ENCODE measurements around the gene PFKFB3. TPM values are rescaled to one million over a fixed set of nuclear protein-coding genes. Genes with fewer than 3 reads are reported as not detected.

The PFKFB3 gene
- total and polyA plus RNA-seq, 2 experiments from 2014 or later, result 14.5 to 23.7 TPM

DNA sequence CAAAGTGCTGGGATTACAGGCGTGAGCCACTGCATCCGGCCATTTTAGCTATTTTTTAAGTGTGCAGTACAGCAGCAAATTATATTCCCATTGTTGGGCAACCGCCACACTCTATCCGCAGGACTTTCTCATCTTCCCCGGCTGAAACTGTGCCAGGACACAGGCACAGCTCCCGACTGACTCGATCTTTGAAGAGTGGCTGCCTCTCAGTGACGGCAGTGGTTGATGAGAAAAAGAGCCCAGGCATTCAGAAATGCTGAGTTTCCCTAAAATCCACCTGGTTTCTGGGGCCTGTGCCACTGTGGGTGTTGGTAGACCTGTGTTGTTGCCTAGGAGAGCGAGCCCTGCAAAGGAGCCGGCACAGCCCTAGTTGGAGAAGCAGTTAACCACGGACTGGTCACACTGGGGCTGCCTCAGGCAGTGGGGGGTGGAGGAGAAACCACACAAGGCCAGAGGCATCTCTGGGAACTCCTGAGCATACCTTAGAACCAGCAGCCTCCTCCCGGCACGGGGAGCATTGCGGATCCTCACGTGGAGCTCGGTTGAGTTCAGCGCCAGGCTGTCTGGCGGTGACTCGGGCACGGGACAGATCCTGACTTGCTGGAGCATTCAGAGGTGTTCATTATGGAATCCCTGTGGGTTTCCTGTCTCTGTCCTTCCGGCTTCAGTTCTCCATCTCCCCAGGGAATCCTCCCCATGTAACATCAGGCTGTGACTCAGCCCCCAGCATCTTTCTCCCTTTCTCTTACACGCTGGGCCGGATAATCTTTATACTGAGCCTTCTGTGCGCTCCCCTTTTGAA lies 16.2 kb downstream of the PFKFB3 start:
- H3K36me3 ChIP-seq (ENCODE audit: low read depth), result peaks cover 55% of the 10 kb centered on the region; the same call in 1 of the 2 replicates
- no peaks in the 10 kb centered on the region for H3K9me3 ChIP-seq (ENCODE audit: low read depth)
- in situ Hi-C loops (cut with MboI), result no loop called here
- no peak overlapping the region for H3K4me3 ChIP-seq
- peaks cover 9% of the 10 kb centered on the region for H3F3A ChIP-seq (ENCODE audit: insufficient read depth)
- peak; percentile 92 for DNase-seq
- H2AFZ ChIP-seq, result no peak overlapping the region
- WGBS, 2 experiments (ENCODE audit: low coverage in 1 of 2, low lambda C conversion rate in 2 of 2, missing lambda C conversion rate in 2 of 2), result 72 to 80% methylated on average over 24 of the region's 24 CpGs
- no peaks in the 10 kb centered on the region for H3K27me3 ChIP-seq (replicated peaks; ENCODE audit: insufficient read depth)
- no peak overlapping the region for H3K9ac ChIP-seq
- peak overlapping the region; percentile 65 for H3K27ac ChIP-seq
- H4K20me1 ChIP-seq (ENCODE audit: insufficient read depth), result no peaks in the 10 kb centered on the region
- peaks cover 9% of the 10 kb centered on the region for H3K79me2 ChIP-seq (ENCODE audit: insufficient read depth)
- no peaks in the 10 kb centered on the region for H3K9me2 ChIP-seq (ENCODE audit: insufficient read depth)
- TF ChIP-seq EZH2phosphoT487 (IDR thresholded peaks at IDR 0.05; ENCODE audit: insufficient read depth, low read depth) (no peak), EZH2 (IDR thresholded peaks at IDR 0.05; ENCODE audit: insufficient read depth, poor library complexity, severe bottlenecking) (no peak)
- H3K4me1 ChIP-seq (ENCODE audit: insufficient read depth), result peaks cover 10% of the 10 kb centered on the region
- H3K4me2 ChIP-seq (ENCODE audit: unreplicated experiment), result no peak overlapping the region

DNA sequence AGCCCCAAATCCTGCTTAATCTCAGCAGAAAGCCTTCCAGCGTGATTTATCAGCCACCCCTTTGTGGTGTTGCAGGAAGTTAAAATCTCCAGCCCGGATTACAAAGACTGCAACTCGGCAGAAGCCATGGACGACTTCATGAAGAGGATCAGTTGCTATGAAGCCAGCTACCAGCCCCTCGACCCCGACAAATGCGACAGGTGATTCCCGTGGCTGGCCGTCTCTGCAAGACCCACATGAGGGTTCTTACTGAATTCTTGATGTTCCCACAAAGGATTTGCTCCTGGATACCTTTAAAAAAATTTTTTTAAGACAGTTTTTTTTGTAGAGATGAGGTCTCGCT lies 16.7 kb downstream of the PFKFB3 start:
- H3K4me2 ChIP-seq (ENCODE audit: unreplicated experiment), result no peak overlapping the region
- no peaks in the 10 kb centered on the region for H4K20me1 ChIP-seq (ENCODE audit: insufficient read depth)

DNA sequence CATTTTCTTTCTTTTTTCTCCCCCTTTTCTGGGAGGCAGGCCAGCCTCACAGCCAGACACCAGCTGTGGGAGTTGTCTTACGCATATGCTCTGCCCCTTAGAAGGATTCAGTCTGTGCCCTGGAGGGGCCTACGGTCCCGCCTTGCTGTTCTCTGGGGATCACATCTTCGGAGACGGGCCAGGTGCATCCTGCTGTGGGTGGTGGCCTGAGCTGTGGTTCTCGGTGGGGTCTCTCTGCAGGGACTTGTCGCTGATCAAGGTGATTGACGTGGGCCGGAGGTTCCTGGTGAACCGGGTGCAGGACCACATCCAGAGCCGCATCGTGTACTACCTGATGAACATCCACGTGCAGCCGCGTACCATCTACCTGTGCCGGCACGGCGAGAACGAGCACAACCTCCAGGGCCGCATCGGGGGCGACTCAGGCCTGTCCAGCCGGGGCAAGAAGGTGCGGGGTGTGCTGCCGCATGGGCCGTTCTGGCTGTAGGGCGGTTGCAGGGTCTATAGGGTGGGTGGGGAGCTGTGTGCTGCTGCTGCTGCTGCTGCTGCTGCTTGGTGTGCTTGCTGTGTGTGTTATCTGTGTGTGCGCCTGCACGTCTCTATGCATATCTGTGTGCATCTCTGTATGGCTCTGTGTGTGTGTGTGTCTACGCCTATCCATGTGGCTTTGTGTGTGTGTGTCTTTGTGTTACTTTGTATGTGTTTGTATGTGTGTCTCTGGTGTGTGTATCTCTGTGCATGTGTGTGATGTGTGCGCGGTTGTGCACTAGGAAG lies 17.9 kb downstream of the PFKFB3 start:
- in situ Hi-C loops (cut with MboI), result no loop called here
- Histone ChIP-seq H3K79me2 (ENCODE audit: insufficient read depth) (no peaks in the 10 kb centered on the region), H3K9ac (no peak overlapping the region), H3K36me3 (ENCODE audit: low read depth) (peaks cover 52% of the 10 kb centered on the region; the same call in 1 of the 2 replicates), H3K9me2 (ENCODE audit: insufficient read depth) (no peaks in the 10 kb centered on the region), H3K27ac (no peak overlapping the region), H3K4me2 (ENCODE audit: unreplicated experiment) (no peak overlapping the region), H4K20me1 (ENCODE audit: insufficient read depth) (no peaks in the 10 kb centered on the region), H3K9me3 (ENCODE audit: low read depth) (no peaks in the 10 kb centered on the region), H3K4me1 (ENCODE audit: insufficient read depth) (peaks cover 10% of the 10 kb centered on the region), H2AFZ (no peak overlapping the region), H3K4me3 (no peak overlapping the region), H3K27me3 (replicated peaks; ENCODE audit: insufficient read depth) (no peaks in the 10 kb centered on the region), H3F3A (ENCODE audit: insufficient read depth) (peaks cover 9% of the 10 kb centered on the region)
- WGBS, 2 experiments (ENCODE audit: low coverage in 1 of 2, low lambda C conversion rate in 2 of 2, missing lambda C conversion rate in 2 of 2), result 94 to 95% methylated on average over 30 to 32 of the region's 32 CpGs
- no peak for DNase-seq
- no peak for TF ChIP-seq EZH2 (IDR thresholded peaks at IDR 0.05; ENCODE audit: insufficient read depth, poor library complexity, severe bottlenecking)
- TF ChIP-seq EZH2phosphoT487 (IDR thresholded peaks at IDR 0.05; ENCODE audit: insufficient read depth, low read depth), result no peak

More for the DNA sequence above, 16.7 kb downstream of the PFKFB3 start:
- H3K9ac ChIP-seq, result no peak overlapping the region
- H3K9me2 ChIP-seq (ENCODE audit: insufficient read depth), result no peaks in the 10 kb centered on the region
- no peak overlapping the region for H3K4me3 ChIP-seq
- no peak for TF ChIP-seq EZH2 (IDR thresholded peaks at IDR 0.05; ENCODE audit: insufficient read depth, poor library complexity, severe bottlenecking)
- no peak for TF ChIP-seq EZH2phosphoT487 (IDR thresholded peaks at IDR 0.05; ENCODE audit: insufficient read depth, low read depth)
- in situ Hi-C loops (cut with MboI), result no loop called here
- peaks cover 57% of the 10 kb centered on the region; the same call in 1 of the 2 replicates for H3K36me3 ChIP-seq (ENCODE audit: low read depth)
- 83% methylated on average over 10 of the region's 10 CpGs for WGBS, 2 experiments (ENCODE audit: low coverage in 1 of 2, low lambda C conversion rate in 2 of 2, missing lambda C conversion rate in 2 of 2)
- no peak overlapping the region for H2AFZ ChIP-seq
- peaks cover 9% of the 10 kb centered on the region for H3F3A ChIP-seq (ENCODE audit: insufficient read depth)
- no peak for DNase-seq
- 0 out of 2 replicates have a peak overlapping the region, but pooled peaks have one; percentile 65 for H3K27ac ChIP-seq
- H3K27me3 ChIP-seq (replicated peaks; ENCODE audit: insufficient read depth), result no peaks in the 10 kb centered on the region
- H3K9me3 ChIP-seq (ENCODE audit: low read depth), result no peaks in the 10 kb centered on the region
- 0 out of 2 replicates have a peak, but pooled peaks cover 4% of the 10 kb centered on the region for H3K79me2 ChIP-seq (ENCODE audit: insufficient read depth)
- H3K4me1 ChIP-seq (ENCODE audit: insufficient read depth), result peaks cover 10% of the 10 kb centered on the region

DNA sequence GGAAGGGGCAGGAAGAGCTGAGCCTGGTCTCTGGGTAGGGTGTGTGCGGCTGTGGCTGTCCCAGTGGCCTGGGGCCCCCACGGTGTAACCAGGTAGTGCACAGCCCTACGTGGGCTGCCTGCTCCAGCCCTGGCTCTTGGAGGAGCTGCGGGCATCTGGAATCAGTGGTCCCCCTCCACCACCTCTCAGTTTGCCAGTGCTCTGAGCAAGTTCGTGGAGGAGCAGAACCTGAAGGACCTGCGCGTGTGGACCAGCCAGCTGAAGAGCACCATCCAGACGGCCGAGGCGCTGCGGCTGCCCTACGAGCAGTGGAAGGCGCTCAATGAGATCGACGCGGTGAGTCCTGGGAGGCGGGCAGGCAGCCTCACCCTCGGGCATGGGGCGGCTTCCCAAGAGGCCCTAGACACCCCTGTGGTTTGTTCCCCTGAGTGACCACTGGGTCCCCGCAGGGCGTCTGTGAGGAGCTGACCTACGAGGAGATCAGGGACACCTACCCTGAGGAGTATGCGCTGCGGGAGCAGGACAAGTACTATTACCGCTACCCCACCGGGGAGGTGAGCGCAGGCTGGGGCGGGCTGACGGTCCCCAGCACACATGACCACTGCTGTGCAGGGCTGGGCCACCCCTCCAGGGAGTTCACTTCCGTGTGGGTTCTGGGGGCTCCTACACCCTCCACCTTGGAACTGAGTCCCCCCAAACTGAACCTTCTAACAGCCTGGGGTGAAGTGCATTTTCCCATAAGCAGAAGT lies 18.6 kb downstream of the PFKFB3 start:
- TF ChIP-seq EZH2 (IDR thresholded peaks at IDR 0.05; ENCODE audit: insufficient read depth, poor library complexity, severe bottlenecking), result no peak
- TF ChIP-seq EZH2phosphoT487 (IDR thresholded peaks at IDR 0.05; ENCODE audit: insufficient read depth, low read depth), result no peak
- Histone ChIP-seq H3K9me3 (ENCODE audit: low read depth) (no peaks in the 10 kb centered on the region), H3K4me2 (ENCODE audit: unreplicated experiment) (no peak overlapping the region), H3K79me2 (ENCODE audit: insufficient read depth) (no peaks in the 10 kb centered on the region), H3K27ac (peak overlapping the region; percentile 58; the same call in 1 of the 2 replicates), H3K9ac (no peak overlapping the region), H3K4me1 (ENCODE audit: insufficient read depth) (peaks cover 10% of the 10 kb centered on the region), H3K27me3 (replicated peaks; ENCODE audit: insufficient read depth) (no peaks in the 10 kb centered on the region), H3K9me2 (ENCODE audit: insufficient read depth) (no peaks in the 10 kb centered on the region), H3K36me3 (ENCODE audit: low read depth) (peaks cover 52% of the 10 kb centered on the region; the same call in 1 of the 2 replicates), H2AFZ (no peak overlapping the region), H3F3A (ENCODE audit: insufficient read depth) (peaks cover 9% of the 10 kb centered on the region), H4K20me1 (ENCODE audit: insufficient read depth) (no peaks in the 10 kb centered on the region), H3K4me3 (no peak overlapping the region)
- in situ Hi-C loops (cut with MboI), result no loop called here
- DNase-seq, result no peak
- WGBS, 2 experiments (ENCODE audit: low coverage in 1 of 2, low lambda C conversion rate in 2 of 2, missing lambda C conversion rate in 2 of 2), result 94 to 95% methylated on average over 26 to 29 of the region's 30 CpGs
